NCI-H146 (cell line): ENCODE measurements around the gene NPW.
"Not testable (repeated sequence)": the region's sequence is repeated elsewhere in the genome, so short reads cannot be mapped to it uniquely, and the experiment has no call there.

Source experiments
- DNase-seq: peaks from one replicate; lab custom pipeline; 2025; lab: John Stamatoyannopoulos, UW

NPW gene

GRCh38 chr16:2023092-2024031, 3.8 kb downstream of the NPW start:
- DNase-seq, result peak; percentile 92

GRCh38 chr16:2024032-2024420, 4.4 kb downstream of the NPW start:
- DNase-seq, result no peak

- no peak for DNase-seq
Observed at GRCh38 chr16:2025251-2025650, 5.7 kb downstream of the NPW start.

- DNase-seq, result no peak
Observed at GRCh38 chr16:2025878-2026460, 6.4 kb downstream of the NPW start.

- peak; percentile 52 for DNase-seq
Observed at GRCh38 chr16:2026461-2027023, 7.0 kb downstream of the NPW start, which contains the start of gene NHERF2. Gene NHERF2, plus strand, starts transcription at chr16:2026902. Its CDS starts 104 bp downstream, at chr16:2027006.

GRCh38 chr16:2027024-2028010, 7.7 kb downstream of the NPW start:
- peak; percentile 56 for DNase-seq

- no peak for DNase-seq
Observed at GRCh38 chr16:2028146-2028545, 8.6 kb downstream of the NPW start.

GRCh38 chr16:2028620-2029220, 9.1 kb downstream of the NPW start:
- DNase-seq, result peak; percentile 93

GRCh38 chr16:2029350-2029749, 9.8 kb downstream of the NPW start:
- DNase-seq, result no peak

- no peak for DNase-seq
Observed at GRCh38 chr16:2030036-2030435, 10.5 kb downstream of the NPW start.

- no peak for DNase-seq
Observed at GRCh38 chr16:2031081-2031577, 11.5 kb downstream of the NPW start.

GRCh38 chr16:2032285-2033056, 12.9 kb downstream of the NPW start:
- DNase-seq, result no peak

- DNase-seq, result no peak
Observed at GRCh38 chr16:2033057-2033908, 13.7 kb downstream of the NPW start.

- DNase-seq, result not testable (repeated sequence)
Observed at GRCh38 chr16:2033909-2034695, 14.5 kb downstream of the NPW start.

GRCh38 chr16:2034696-2035430, 15.3 kb downstream of the NPW start:
- DNase-seq, result no peak

GRCh38 chr16:2035431-2036199, 16.0 kb downstream of the NPW start:
- peak; percentile 73 for DNase-seq
